ENCODE results near the gene MBD3L4.
"Not testable (repeated sequence)": the region's sequence is repeated elsewhere in the genome, so short reads cannot be mapped to it uniquely, and the experiment has no call there.

MBD3L4 gene

GRCh38 chr19:7040079-7040478 is at the start of gene MBD3L4:
TSS of gene MBD3L4 (minus strand) at chr19:7040179. CDS start at chr19:7040144, 35 bp downstream.
- not testable (repeated sequence) for H3K27me3 ChIP-seq (ENCODE audit: insufficient read depth, low read depth); H3K36me3 ChIP-seq (ENCODE audit: insufficient read depth); H3K4me3 ChIP-seq (IDR thresholded peaks at IDR 0.05; ENCODE audit: insufficient read depth, low read depth, low read length); H3K4me2 ChIP-seq; H2AFZ ChIP-seq (ENCODE audit: low read depth); H3K79me2 ChIP-seq (ENCODE audit: insufficient read depth, low read depth); H3K9ac ChIP-seq; H3K27ac ChIP-seq; H3K4me1 ChIP-seq (ENCODE audit: low read depth, poor library complexity, severe bottlenecking); H4K20me1 ChIP-seq (ENCODE audit: insufficient read depth)

GRCh38 chr19:7088999-7089398 is 49.0 kb upstream of the MBD3L4 start:
- Histone ChIP-seq H4K20me1 (ENCODE audit: insufficient read depth) (no peaks in the 10 kb centered on the region), H3K9ac (no peak overlapping the region), H3K4me2 (no peak overlapping the region), H3K4me3 (IDR thresholded peaks at IDR 0.05; ENCODE audit: insufficient read depth, low read depth, low read length) (no peak overlapping the region), H2AFZ (ENCODE audit: low read depth) (no peak overlapping the region), H3K79me2 (ENCODE audit: insufficient read depth, low read depth) (no peaks in the 10 kb centered on the region), H3K4me1 (ENCODE audit: low read depth, poor library complexity, severe bottlenecking) (no peaks in the 10 kb centered on the region), H3K27ac (no peak overlapping the region), H3K36me3 (ENCODE audit: insufficient read depth) (peaks cover under 1% of the 10 kb centered on the region; the same call in 1 of the 2 replicates), H3K27me3 (ENCODE audit: insufficient read depth, low read depth) (no peaks in the 10 kb centered on the region)
- TF ChIP-seq, protein P1, sequence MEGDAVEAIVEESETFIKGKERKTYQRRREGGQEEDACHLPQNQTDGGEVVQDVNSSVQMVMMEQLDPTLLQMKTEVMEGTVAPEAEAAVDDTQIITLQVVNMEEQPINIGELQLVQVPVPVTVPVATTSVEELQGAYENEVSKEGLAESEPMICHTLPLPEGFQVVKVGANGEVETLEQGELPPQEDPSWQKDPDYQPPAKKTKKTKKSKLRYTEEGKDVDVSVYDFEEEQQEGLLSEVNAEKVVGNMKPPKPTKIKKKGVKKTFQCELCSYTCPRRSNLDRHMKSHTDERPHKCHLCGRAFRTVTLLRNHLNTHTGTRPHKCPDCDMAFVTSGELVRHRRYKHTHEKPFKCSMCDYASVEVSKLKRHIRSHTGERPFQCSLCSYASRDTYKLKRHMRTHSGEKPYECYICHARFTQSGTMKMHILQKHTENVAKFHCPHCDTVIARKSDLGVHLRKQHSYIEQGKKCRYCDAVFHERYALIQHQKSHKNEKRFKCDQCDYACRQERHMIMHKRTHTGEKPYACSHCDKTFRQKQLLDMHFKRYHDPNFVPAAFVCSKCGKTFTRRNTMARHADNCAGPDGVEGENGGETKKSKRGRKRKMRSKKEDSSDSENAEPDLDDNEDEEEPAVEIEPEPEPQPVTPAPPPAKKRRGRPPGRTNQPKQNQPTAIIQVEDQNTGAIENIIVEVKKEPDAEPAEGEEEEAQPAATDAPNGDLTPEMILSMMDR (conservative IDR thresholded peaks at IDR 0.05; ENCODE audit: low read depth, low read length): no peak

GRCh38 chr19:7083076-7083956 is 43.3 kb upstream of the MBD3L4 start:
- peaks cover 34% of the 10 kb centered on the region; the same call in 1 of the 2 replicates for H3K36me3 ChIP-seq (ENCODE audit: insufficient read depth)
- no peak overlapping the region for H2AFZ ChIP-seq (ENCODE audit: low read depth)
- H4K20me1 ChIP-seq (ENCODE audit: insufficient read depth): no peaks in the 10 kb centered on the region
- no peaks in the 10 kb centered on the region for H3K4me1 ChIP-seq (ENCODE audit: low read depth, poor library complexity, severe bottlenecking)
- no peak overlapping the region for H3K4me2 ChIP-seq
- no peak overlapping the region for H3K4me3 ChIP-seq (IDR thresholded peaks at IDR 0.05; ENCODE audit: insufficient read depth, low read depth, low read length)
- no peak overlapping the region for H3K27ac ChIP-seq
- H3K79me2 ChIP-seq (ENCODE audit: insufficient read depth, low read depth): no peaks in the 10 kb centered on the region
- H3K27me3 ChIP-seq (ENCODE audit: insufficient read depth, low read depth): no peaks in the 10 kb centered on the region
- H3K9ac ChIP-seq: no peak overlapping the region
- TF ChIP-seq, protein P1 (conservative IDR thresholded peaks at IDR 0.05; ENCODE audit: low read depth, low read length): no peak

GRCh38 chr19:7078008-7078407 is 38.0 kb upstream of the MBD3L4 start:
- Histone ChIP-seq H3K27me3 (ENCODE audit: insufficient read depth, low read depth) (no peaks in the 10 kb centered on the region), H4K20me1 (ENCODE audit: insufficient read depth) (no peaks in the 10 kb centered on the region), H3K4me3 (IDR thresholded peaks at IDR 0.05; ENCODE audit: insufficient read depth, low read depth, low read length) (no peak overlapping the region), H3K9ac (no peak overlapping the region), H3K36me3 (ENCODE audit: insufficient read depth) (peaks cover 32% of the 10 kb centered on the region; the same call in 1 of the 2 replicates), H3K4me1 (ENCODE audit: low read depth, poor library complexity, severe bottlenecking) (no peaks in the 10 kb centered on the region), H3K79me2 (ENCODE audit: insufficient read depth, low read depth) (no peaks in the 10 kb centered on the region), H2AFZ (ENCODE audit: low read depth) (no peak overlapping the region), H3K4me2 (no peak overlapping the region), H3K27ac (no peak overlapping the region)
- TF ChIP-seq, protein P1 (conservative IDR thresholded peaks at IDR 0.05; ENCODE audit: low read depth, low read length): no peak

- Histone ChIP-seq H3K4me3 (IDR thresholded peaks at IDR 0.05; ENCODE audit: insufficient read depth, low read depth, low read length) (no peak overlapping the region), H4K20me1 (ENCODE audit: insufficient read depth) (no peaks in the 10 kb centered on the region), H3K9ac (no peak overlapping the region), H3K27me3 (ENCODE audit: insufficient read depth, low read depth) (no peaks in the 10 kb centered on the region), H3K36me3 (ENCODE audit: insufficient read depth) (peaks cover 22% of the 10 kb centered on the region; the same call in 1 of the 2 replicates), H3K4me2 (no peak overlapping the region), H2AFZ (ENCODE audit: low read depth) (no peak overlapping the region), H3K4me1 (ENCODE audit: low read depth, poor library complexity, severe bottlenecking) (no peaks in the 10 kb centered on the region), H3K27ac (no peak overlapping the region), H3K79me2 (ENCODE audit: insufficient read depth, low read depth) (peaks cover 6% of the 10 kb centered on the region; the same call in 1 of the 2 replicates)
- TF ChIP-seq, protein P1 (conservative IDR thresholded peaks at IDR 0.05; ENCODE audit: low read depth, low read length): no peak
Observed at GRCh38 chr19:7076151-7076550, 36.2 kb upstream of the MBD3L4 start.
